HUES48 (cell line): ENCODE results near the gene C16orf96.

Experiments used
- H3K27ac ChIP-seq: one replicate; pipeline ENCODE4 v1.7.0; 2013; ENCODE audit warnings: low read depth, low read length, inconsistent platforms
- H3K27me3 ChIP-seq: 2 replicates; pipeline ENCODE4 v1.6.1; 2013; ENCODE audit warnings: mild to moderate bottlenecking, low read length; ENCODE audit not compliant: control insufficient read depth, insufficient read depth
- H3K36me3 ChIP-seq: 2 replicates; pipeline ENCODE4 v1.6.1; 2013; ENCODE audit warnings: low read length; ENCODE audit not compliant: control insufficient read depth, insufficient read depth
- H3K4me1 ChIP-seq: 2 replicates; pipeline ENCODE4 v1.6.1; 2013; ENCODE audit warnings: mild to moderate bottlenecking, low read length; ENCODE audit not compliant: control insufficient read depth, insufficient read depth
- H3K4me3 ChIP-seq: 2 replicates; pipeline ENCODE4 v1.5.1; 2013; ENCODE audit warnings: mild to moderate bottlenecking, low read depth, low read length
- H3K9ac ChIP-seq: 2 replicates; pipeline ENCODE4 v1.6.1; 2013; ENCODE audit warnings: mild to moderate bottlenecking, low read depth, low read length, moderate library complexity
- H3K9me3 ChIP-seq: 2 replicates; pipeline ENCODE4 v1.6.1; 2013; ENCODE audit warnings: low read length; ENCODE audit not compliant: control insufficient read depth, insufficient read depth

The C16orf96 gene

GRCh38 chr16:4612977-4613635, 57.0 kb downstream of the C16orf96 start:
- Histone ChIP-seq H3K36me3 (peaks cover 13% of the 10 kb centered on the region), H3K9ac (peak overlapping the region; percentile 98; the same call in 1 of the 2 replicates), H3K27me3 (no peaks in the 10 kb centered on the region), H3K4me3 (peak overlapping the region; percentile 71), H3K9me3 (no peaks in the 10 kb centered on the region), H3K27ac (peak overlapping the region; percentile 96), H3K4me1 (peaks cover 27% of the 10 kb centered on the region)

GRCh38 chr16:4613636-4614570, 57.8 kb downstream of the C16orf96 start:
- H3K4me3 ChIP-seq: peak overlapping the region; percentile 71
- H3K27ac ChIP-seq: peak overlapping the region; percentile 96
- H3K4me1 ChIP-seq: peaks cover 32% of the 10 kb centered on the region
- H3K27me3 ChIP-seq: no peaks in the 10 kb centered on the region
- H3K9ac ChIP-seq: peak overlapping the region; percentile 98
- no peaks in the 10 kb centered on the region for H3K9me3 ChIP-seq
- H3K36me3 ChIP-seq: peaks cover 6% of the 10 kb centered on the region; the same call in 1 of the 2 replicates

GRCh38 chr16:4614571-4615383, 58.6 kb downstream of the C16orf96 start, which contains the start of gene UBALD1:
Gene UBALD1, minus strand, starts transcription at chr16:4614888. Its CDS starts 91 bp downstream, at chr16:4614797.
- H3K4me3 ChIP-seq: peak within 1 kb of the TSS; percentile 71
- H3K9me3 ChIP-seq: no peaks in the 10 kb centered on the region
- H3K27ac ChIP-seq: peak within 1 kb of the TSS; percentile 96
- peaks cover 32% of the 10 kb centered on the region for H3K4me1 ChIP-seq
- H3K9ac ChIP-seq: peak within 1 kb of the TSS; percentile 98
- H3K27me3 ChIP-seq: no peaks in the 10 kb centered on the region
- H3K36me3 ChIP-seq: peaks cover 6% of the 10 kb centered on the region; the same call in 1 of the 2 replicates

DNA sequence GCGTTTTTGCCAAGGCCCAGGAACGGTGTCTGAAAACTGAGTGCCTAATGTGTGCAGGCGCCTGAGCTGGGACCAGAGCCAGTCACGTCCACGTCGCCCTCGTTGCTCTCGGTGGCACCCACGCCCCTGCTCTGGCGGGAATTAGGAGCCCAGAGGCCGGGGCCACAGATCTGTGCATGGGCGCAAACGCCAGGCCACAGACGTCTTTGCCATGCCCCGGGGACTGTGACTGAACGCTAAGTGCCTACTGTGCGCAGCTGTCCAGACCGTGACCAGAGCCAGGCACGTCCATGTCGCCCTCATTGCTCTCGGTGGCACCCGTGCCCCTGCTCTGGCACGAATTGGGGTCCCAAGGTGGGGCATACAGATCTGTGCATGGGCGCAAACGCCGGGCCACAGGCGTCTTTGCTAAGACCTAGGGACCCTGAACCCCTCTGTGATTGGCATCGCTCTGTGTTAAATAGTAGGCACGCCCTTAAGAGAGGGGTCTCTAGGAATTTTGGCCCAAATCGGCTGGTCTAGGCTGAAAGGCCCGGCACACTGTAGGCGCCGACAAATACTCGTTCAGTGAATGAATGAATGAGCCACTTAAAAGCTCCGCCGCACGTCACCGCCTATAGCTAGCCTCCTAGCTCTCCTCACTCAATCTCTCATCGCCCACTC, 59.4 kb downstream of the C16orf96 start:
- no peaks in the 10 kb centered on the region for H3K36me3 ChIP-seq
- no peaks in the 10 kb centered on the region for H3K27me3 ChIP-seq
- H3K9ac ChIP-seq: peak overlapping the region; percentile 98
- no peaks in the 10 kb centered on the region for H3K9me3 ChIP-seq
- peak overlapping the region; percentile 71 for H3K4me3 ChIP-seq
- H3K27ac ChIP-seq: peak overlapping the region; percentile 96
- H3K4me1 ChIP-seq: peaks cover 32% of the 10 kb centered on the region

- Histone ChIP-seq H3K4me1 (peaks cover 32% of the 10 kb centered on the region), H3K9me3 (no peaks in the 10 kb centered on the region), H3K27me3 (no peaks in the 10 kb centered on the region), H3K36me3 (no peaks in the 10 kb centered on the region), H3K4me3 (peak overlapping the region; percentile 76), H3K27ac (peak overlapping the region; percentile 100), H3K9ac (peak overlapping the region; percentile 98)
Measured at GRCh38 chr16:4616047-4616811, 60.1 kb downstream of the C16orf96 start.

- H3K9me3 ChIP-seq: no peaks in the 10 kb centered on the region
- no peaks in the 10 kb centered on the region for H3K36me3 ChIP-seq
- H3K4me1 ChIP-seq: peaks cover 27% of the 10 kb centered on the region
- H3K27ac ChIP-seq: peak overlapping the region; percentile 100
- no peak overlapping the region for H3K4me3 ChIP-seq
- no peaks in the 10 kb centered on the region for H3K27me3 ChIP-seq
- no peak overlapping the region for H3K9ac ChIP-seq
Measured at GRCh38 chr16:4617880-4618279, 61.7 kb downstream of the C16orf96 start.

DNA sequence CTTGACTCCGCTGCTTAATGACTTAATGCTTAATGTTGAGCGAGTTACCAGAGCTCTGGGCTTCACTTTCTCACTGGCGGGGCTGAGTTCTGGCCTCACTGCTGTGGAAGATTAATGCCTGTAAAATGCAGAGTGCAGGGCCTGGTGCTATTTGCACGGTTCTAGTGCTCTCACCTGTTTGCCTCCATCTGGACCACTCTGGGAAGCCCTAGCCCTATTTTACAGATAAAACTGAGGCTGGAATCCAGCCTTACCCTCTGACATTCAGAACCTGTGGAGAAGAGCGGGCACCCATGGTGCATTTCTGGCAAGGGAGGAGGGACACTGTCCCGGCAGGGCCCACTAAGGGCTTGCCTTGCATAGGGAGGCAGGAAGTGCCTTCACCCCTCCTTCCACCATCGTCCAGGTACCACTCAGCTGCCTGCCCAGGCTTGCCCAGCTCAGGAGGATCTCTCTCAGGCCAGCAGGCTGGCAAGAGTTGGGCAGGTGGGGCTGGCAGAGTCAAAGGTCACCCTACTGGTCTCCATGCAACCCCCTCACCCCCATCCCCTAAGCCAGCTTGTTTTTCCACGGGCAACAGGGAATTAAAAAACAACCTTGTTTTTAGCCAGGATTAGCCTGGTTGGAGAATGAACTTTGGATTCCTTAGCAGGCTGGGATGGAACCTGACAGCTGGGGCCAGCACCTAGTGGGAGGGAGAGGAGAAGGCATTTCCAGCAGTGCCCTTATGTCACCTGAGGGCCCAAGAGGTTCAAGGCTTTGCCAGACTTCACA, 62.7 kb downstream of the C16orf96 start:
- Histone ChIP-seq H3K4me3 (no peak overlapping the region), H3K4me1 (peaks cover 19% of the 10 kb centered on the region), H3K9ac (no peak overlapping the region), H3K9me3 (no peaks in the 10 kb centered on the region), H3K27ac (peak overlapping the region; percentile 100), H3K27me3 (no peaks in the 10 kb centered on the region), H3K36me3 (no peaks in the 10 kb centered on the region)

- Histone ChIP-seq H3K9me3 (no peaks in the 10 kb centered on the region), H3K4me1 (peaks cover under 1% of the 10 kb centered on the region; the same call in 1 of the 2 replicates), H3K36me3 (peaks cover 5% of the 10 kb centered on the region; the same call in 1 of the 2 replicates), H3K9ac (no peak overlapping the region), H3K27ac (no peak overlapping the region), H3K4me3 (no peak overlapping the region), H3K27me3 (no peaks in the 10 kb centered on the region)
Measured at GRCh38 chr16:4623593-4623992, 67.5 kb downstream of the C16orf96 start.

GRCh38 chr16:4624015-4624826, 68.1 kb downstream of the C16orf96 start, which contains the start of gene MGRN1:
Gene MGRN1, plus strand, starts transcription at chr16:4624826. Its CDS starts 135 bp downstream, at chr16:4624961.
- peak within 1 kb of the TSS; percentile 96 for H3K9ac ChIP-seq
- peak within 1 kb of the TSS; percentile 94 for H3K27ac ChIP-seq
- peaks cover 5% of the 10 kb centered on the region; the same call in 1 of the 2 replicates for H3K36me3 ChIP-seq
- no peaks in the 10 kb centered on the region for H3K27me3 ChIP-seq
- H3K4me3 ChIP-seq: peak within 1 kb of the TSS; percentile 82
- no peaks in the 10 kb centered on the region for H3K4me1 ChIP-seq
- no peaks in the 10 kb centered on the region for H3K9me3 ChIP-seq
